Karpas-422 (cell line): Measurements from ENCODE around the gene RNF123. TPM values are rescaled to one million over a fixed set of nuclear protein-coding genes. Genes with fewer than 3 reads are reported as not detected.

ENCODE experiments used
- DNase-seq: peaks from one replicate; pipeline ENCODE4 v3.0.0-alpha.2; 2015
- H2AFZ ChIP-seq: fragments of 200-600 bp; sonication (generic); 2 replicates; pipeline ENCODE4 v1.6.1; 2014; ENCODE audit warnings: antibody characterized with exemption, low read length, mixed read lengths
- H3K27ac ChIP-seq: fragments of 200-600 bp; sonication (generic); 2 replicates; pipeline ENCODE4 v1.5.1; 2014; ENCODE audit warnings: mild to moderate bottlenecking, low read length, moderate library complexity
- H3K27me3 ChIP-seq: fragments of 200-600 bp; sonication (generic); 2 replicates; pipeline ENCODE4 v1.6.1; 2014; ENCODE audit warnings: low read length, mixed read lengths
- H3K36me3 ChIP-seq: fragments of 200-600 bp; sonication (generic); 2 replicates; pipeline ENCODE4 v1.6.1; 2014; ENCODE audit warnings: low read length, mixed read lengths; ENCODE audit not compliant: insufficient read depth
- H3K4me1 ChIP-seq: fragments of 200-600 bp; sonication (generic); 2 replicates; pipeline ENCODE4 v1.6.1; 2014; ENCODE audit warnings: mild to moderate bottlenecking, low read length, mixed read lengths
- H3K4me2 ChIP-seq: fragments of 200-600 bp; sonication (generic); 2 replicates; pipeline ENCODE4 v1.6.1; 2014; ENCODE audit warnings: low read length, low read depth, mild to moderate bottlenecking; ENCODE audit not compliant: poor library complexity, severe bottlenecking
- H3K4me3 ChIP-seq: fragments of 200-600 bp; sonication (generic); 2 replicates; pipeline ENCODE4 v1.5.1; 2014; ENCODE audit warnings: mild to moderate bottlenecking, antibody characterized with exemption, low read length, mixed read lengths
- H3K79me2 ChIP-seq: fragments of 200-600 bp; sonication (generic); 2 replicates; pipeline ENCODE4 v1.6.1; 2014; ENCODE audit warnings: mild to moderate bottlenecking, low read length, mixed read lengths
- H3K9ac ChIP-seq: fragments of 200-600 bp; sonication (generic); 2 replicates; pipeline ENCODE4 v1.6.0; 2014; ENCODE audit warnings: low read length
- H3K9me2 ChIP-seq: fragments of 200-600 bp; sonication (generic), shearing (Covaris generic); replicated peaks from 2 replicates; pipeline ENCODE4 v1.6.0; 2014; ENCODE audit warnings: mild to moderate bottlenecking, low read length, moderate library complexity; ENCODE audit not compliant: insufficient read depth
- H3K9me3 ChIP-seq: fragments of 300-700, 200-600 bp; sonication (generic); 2 replicates; pipeline ENCODE4 v1.6.1; 2014; ENCODE audit warnings: low read length, mixed read lengths
- H4K20me1 ChIP-seq: fragments of 200-600 bp; sonication (generic); 2 replicates; pipeline ENCODE4 v1.6.1; 2014; ENCODE audit warnings: mild to moderate bottlenecking, antibody characterized with exemption, low read length, low read depth; ENCODE audit not compliant: insufficient read depth
- total RNA-seq: library from RNA; depleted of rRNA; stranded (reverse); fragments of >200 nt; shearing (Covaris generic); gene quantifications from 2 replicates; pipeline ENCODE4 v1.2.3, GENCODE V29; 2014; ENCODE audit warnings: low replicate concordance

RNF123 gene
- total RNA-seq, 1 experiment from 2014 or later: 20.1 TPM

DNA sequence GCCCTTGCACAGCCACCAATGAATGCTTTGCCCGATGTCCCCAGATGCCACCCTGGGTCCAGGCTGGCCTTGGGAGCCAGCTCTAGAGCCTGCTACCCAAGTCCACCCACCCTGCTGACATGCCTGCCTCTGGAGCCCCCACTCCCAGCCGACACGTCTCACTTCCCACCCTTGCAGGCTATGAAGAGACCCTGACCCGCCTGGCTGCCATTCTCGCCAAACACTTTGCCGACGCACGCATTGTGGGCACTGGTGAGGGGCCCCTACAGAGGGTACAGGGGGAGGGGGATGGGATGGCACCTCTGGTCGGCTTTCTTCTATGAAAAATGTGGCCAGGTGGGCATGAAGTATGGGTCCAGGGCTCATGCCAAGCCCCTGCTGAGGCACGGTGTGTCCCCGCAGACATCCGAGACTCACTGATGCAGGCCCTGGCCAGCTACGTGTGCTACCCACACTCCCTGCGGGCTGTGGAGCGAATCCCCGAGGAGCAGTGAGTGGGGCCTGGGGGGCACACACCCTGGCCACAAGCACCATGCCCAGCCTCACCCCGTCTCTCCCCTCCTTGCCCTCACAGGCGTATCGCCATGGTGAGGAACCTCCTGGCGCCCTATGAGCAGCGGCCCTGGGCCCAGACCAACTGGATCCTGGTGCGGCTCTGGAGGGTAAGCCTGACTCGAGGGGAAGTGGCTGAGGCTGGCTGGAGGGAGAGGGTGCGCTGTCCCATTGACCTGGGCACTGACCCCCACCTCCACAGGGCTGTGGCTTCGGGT is 24.2 kb downstream of the RNF123 start:
- no peaks in the 10 kb centered on the region for H4K20me1 ChIP-seq
- DNase-seq: no peak
- H2AFZ ChIP-seq: no peak overlapping the region
- H3K27me3 ChIP-seq: no peaks in the 10 kb centered on the region
- no peak overlapping the region for H3K4me3 ChIP-seq
- no peaks in the 10 kb centered on the region for H3K4me1 ChIP-seq
- no peak overlapping the region for H3K27ac ChIP-seq
- H3K4me2 ChIP-seq: no peak overlapping the region
- 0 out of 2 replicates have a peak, but pooled peaks cover 5% of the 10 kb centered on the region for H3K36me3 ChIP-seq
- H3K9ac ChIP-seq: no peak overlapping the region
- H3K79me2 ChIP-seq: no peaks in the 10 kb centered on the region
- H3K9me3 ChIP-seq: no peaks in the 10 kb centered on the region
- no peaks in the 10 kb centered on the region for H3K9me2 ChIP-seq

- no peak overlapping the region for H3K27ac ChIP-seq
- H3K4me2 ChIP-seq: no peak overlapping the region
- no peaks in the 10 kb centered on the region for H4K20me1 ChIP-seq
- no peak overlapping the region for H3K4me3 ChIP-seq
- H3K36me3 ChIP-seq: 0 out of 2 replicates have a peak, but pooled peaks cover 8% of the 10 kb centered on the region
- DNase-seq: no peak
- no peak overlapping the region for H2AFZ ChIP-seq
- H3K4me1 ChIP-seq: peaks cover 8% of the 10 kb centered on the region
- no peaks in the 10 kb centered on the region for H3K27me3 ChIP-seq
- H3K9ac ChIP-seq: no peak overlapping the region
- no peaks in the 10 kb centered on the region for H3K9me3 ChIP-seq
- H3K79me2 ChIP-seq: no peaks in the 10 kb centered on the region
- H3K9me2 ChIP-seq: no peaks in the 10 kb centered on the region
These were observed 25.6 kb downstream of the RNF123 start for GRCh38 chr3:49714728-49715550.

DNA sequence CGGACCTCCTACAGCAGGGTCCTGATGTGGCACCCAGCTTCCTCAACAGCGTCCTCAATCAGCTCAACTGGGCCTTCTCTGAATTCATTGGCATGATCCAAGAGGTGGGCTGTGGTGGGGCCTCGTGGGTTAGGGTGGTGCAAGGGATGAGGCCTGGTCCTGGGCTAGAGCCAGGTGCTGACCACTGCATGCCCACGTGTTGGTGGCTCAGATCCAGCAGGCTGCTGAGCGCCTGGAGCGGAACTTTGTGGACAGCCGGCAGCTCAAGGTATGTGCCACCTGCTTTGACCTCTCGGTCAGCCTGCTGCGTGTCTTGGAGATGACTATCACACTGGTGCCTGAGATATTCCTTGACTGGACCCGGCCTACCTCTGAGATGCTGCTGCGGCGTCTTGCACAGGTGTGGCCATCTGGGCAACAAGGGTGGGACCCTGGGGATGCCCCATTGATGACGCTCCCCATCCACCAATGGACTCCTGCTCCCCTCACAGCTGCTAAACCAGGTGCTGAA is 26.3 kb downstream of the RNF123 start:
- Histone ChIP-seq H3K9me2 (no peaks in the 10 kb centered on the region), H3K4me2 (no peak overlapping the region), H3K4me1 (peaks cover 8% of the 10 kb centered on the region), H2AFZ (no peak overlapping the region), H3K9ac (no peak overlapping the region), H3K36me3 (0 out of 2 replicates have a peak, but pooled peaks cover 8% of the 10 kb centered on the region), H3K9me3 (no peaks in the 10 kb centered on the region), H3K27me3 (no peaks in the 10 kb centered on the region), H3K4me3 (no peak overlapping the region), H3K27ac (no peak overlapping the region), H4K20me1 (no peaks in the 10 kb centered on the region), H3K79me2 (no peaks in the 10 kb centered on the region)
- DNase-seq: no peak

- Histone ChIP-seq H2AFZ (no peak overlapping the region), H3K4me2 (no peak overlapping the region), H3K4me3 (no peak overlapping the region), H3K79me2 (no peaks in the 10 kb centered on the region), H3K4me1 (peaks cover 8% of the 10 kb centered on the region), H3K9me3 (no peaks in the 10 kb centered on the region), H3K36me3 (0 out of 2 replicates have a peak, but pooled peaks cover 8% of the 10 kb centered on the region), H3K9ac (no peak overlapping the region), H4K20me1 (no peaks in the 10 kb centered on the region), H3K27ac (no peak overlapping the region), H3K27me3 (no peaks in the 10 kb centered on the region), H3K9me2 (no peaks in the 10 kb centered on the region)
- no peak for DNase-seq
These were observed 26.8 kb downstream of the RNF123 start for GRCh38 chr3:49716169-49716568.

DNA sequence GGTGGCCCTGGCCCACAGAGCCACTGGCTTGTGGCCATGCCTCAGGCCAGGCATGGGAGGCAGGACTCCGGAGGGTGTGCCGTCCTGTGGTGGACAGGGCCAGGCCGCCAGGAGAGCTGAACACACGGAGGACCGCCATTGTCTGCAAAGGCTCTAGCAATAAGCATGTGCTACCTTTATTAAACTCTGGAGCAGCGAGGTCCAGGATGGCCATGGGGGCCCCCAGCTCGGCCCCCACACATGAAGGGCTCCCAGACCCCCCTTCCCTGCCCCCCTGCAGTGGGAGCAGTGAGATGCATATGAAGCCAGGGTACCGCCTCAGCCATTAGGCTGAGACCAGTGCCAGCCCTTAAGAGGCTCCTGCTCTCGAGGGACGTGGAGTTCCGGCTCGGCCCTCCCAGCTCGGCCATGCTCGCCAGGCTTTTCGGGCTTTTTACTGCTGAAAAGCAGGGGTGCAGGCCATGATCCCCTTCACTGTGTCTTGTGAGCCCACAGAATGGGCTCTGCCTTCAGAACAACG is 27.4 kb downstream of the RNF123 start:
- peaks cover 8% of the 10 kb centered on the region for H3K4me1 ChIP-seq
- no peak overlapping the region for H3K4me3 ChIP-seq
- H3K9me2 ChIP-seq: no peaks in the 10 kb centered on the region
- H3K9me3 ChIP-seq: no peaks in the 10 kb centered on the region
- 0 out of 2 replicates have a peak, but pooled peaks cover 8% of the 10 kb centered on the region for H3K36me3 ChIP-seq
- H3K79me2 ChIP-seq: no peaks in the 10 kb centered on the region
- H3K27me3 ChIP-seq: no peaks in the 10 kb centered on the region
- H2AFZ ChIP-seq: no peak overlapping the region
- no peaks in the 10 kb centered on the region for H4K20me1 ChIP-seq
- no peak overlapping the region for H3K27ac ChIP-seq
- no peak overlapping the region for H3K9ac ChIP-seq
- no peak overlapping the region for H3K4me2 ChIP-seq
- no peak for DNase-seq

- H3K9ac ChIP-seq: no peak overlapping the region
- peaks cover 11% of the 10 kb centered on the region; the same call in 1 of the 2 replicates for H3K36me3 ChIP-seq
- H3K27me3 ChIP-seq: no peaks in the 10 kb centered on the region
- no peaks in the 10 kb centered on the region for H4K20me1 ChIP-seq
- no peaks in the 10 kb centered on the region; the same call in 1 of the 2 replicates for H3K79me2 ChIP-seq
- H3K27ac ChIP-seq: no peak overlapping the region
- H2AFZ ChIP-seq: no peak overlapping the region
- H3K9me3 ChIP-seq: no peaks in the 10 kb centered on the region
- no peak overlapping the region for H3K4me2 ChIP-seq
- H3K4me1 ChIP-seq: peaks cover 11% of the 10 kb centered on the region
- no peak overlapping the region for H3K4me3 ChIP-seq
- DNase-seq: no peak
- no peaks in the 10 kb centered on the region for H3K9me2 ChIP-seq
These were observed 28.0 kb downstream of the RNF123 start for GRCh38 chr3:49717211-49717958.

DNA sequence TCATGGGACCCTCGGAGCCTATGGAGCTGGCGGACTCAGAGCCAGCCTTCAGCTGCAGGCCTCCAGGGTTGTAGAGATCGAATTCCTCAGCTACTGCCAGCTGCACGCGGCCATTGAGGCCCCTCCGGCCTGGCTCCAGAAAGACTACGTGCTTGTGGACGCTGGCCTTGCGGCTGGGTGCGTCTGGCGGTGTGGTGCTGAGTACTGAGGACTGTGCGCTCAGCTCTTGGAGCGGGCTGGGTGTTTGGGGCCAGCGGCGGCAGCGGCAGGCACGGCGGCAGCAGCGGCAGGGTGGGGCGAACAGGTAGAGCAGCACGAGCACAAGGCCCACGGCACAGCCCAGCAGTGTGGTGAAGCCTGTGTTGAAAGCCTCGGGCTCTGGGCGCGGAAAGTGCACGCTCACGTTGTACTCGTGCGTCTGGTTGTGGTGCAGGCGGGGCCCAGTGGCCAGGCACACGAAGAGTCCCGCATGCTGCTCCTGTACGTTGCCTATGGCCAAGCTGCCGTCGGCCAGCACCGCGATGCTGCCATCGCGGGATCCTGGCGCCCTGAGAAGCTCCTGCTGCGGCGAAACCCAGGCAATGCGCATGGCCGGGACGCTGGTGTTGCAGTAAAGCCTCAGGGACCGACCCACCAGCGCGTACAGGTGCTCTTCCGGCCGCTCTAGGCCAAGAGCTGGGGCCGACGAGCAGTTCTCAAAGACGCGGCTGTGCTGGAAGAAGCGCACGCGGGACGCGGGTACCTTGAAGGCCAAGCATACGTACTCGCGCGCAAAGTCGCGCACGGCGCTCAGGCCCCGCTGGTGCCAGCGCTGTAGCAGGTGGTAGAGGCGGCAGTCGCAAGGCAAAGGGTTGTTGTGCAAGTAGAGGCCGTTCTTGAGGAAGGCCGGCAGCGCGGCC is 28.9 kb downstream of the RNF123 start:
- peaks cover 3% of the 10 kb centered on the region; the same call in 1 of the 2 replicates for H4K20me1 ChIP-seq
- H3K4me3 ChIP-seq: no peak overlapping the region
- H3K4me2 ChIP-seq: no peak overlapping the region

More for the DNA sequence above, 28.9 kb downstream of the RNF123 start:
- H3K9me2 ChIP-seq: no peaks in the 10 kb centered on the region
- DNase-seq: no peak
- H3K27me3 ChIP-seq: no peaks in the 10 kb centered on the region
- no peak overlapping the region for H3K9ac ChIP-seq
- peaks cover 15% of the 10 kb centered on the region; the same call in 1 of the 2 replicates for H3K36me3 ChIP-seq
- H3K79me2 ChIP-seq: peaks cover 8% of the 10 kb centered on the region
- H3K4me1 ChIP-seq: peaks cover 19% of the 10 kb centered on the region
- H2AFZ ChIP-seq: no peak overlapping the region
- no peak overlapping the region for H3K27ac ChIP-seq
- H3K9me3 ChIP-seq: no peaks in the 10 kb centered on the region
